Mesothelial cell of epicardium (in vitro differentiated cells): Measurements from ENCODE around the gene THOC2. TPM values are rescaled to one million over a fixed set of nuclear protein-coding genes. Genes with fewer than 3 reads are reported as not detected.
"Not testable (repeated sequence)": the region's sequence is repeated elsewhere in the genome, so short reads cannot be mapped to it uniquely, and the experiment has no call there.

ENCODE experiments used
- DNase-seq, 2 experiments: peaks; one replicate each; pipeline ENCODE4 v3.0.0; 2021; ENCODE audit warnings: low spot score in 2 of 2; ENCODE audit not compliant: unreplicated experiment in 2 of 2
- H3K27ac Mint-ChIP-seq: 2 replicates; pipeline ENCODE4 v1.8.0; 2021; ENCODE audit warnings: mixed read lengths
- H3K27me3 Mint-ChIP-seq: 2 replicates; pipeline ENCODE4 v1.8.0; 2021; ENCODE audit warnings: low read depth, mixed read lengths
- H3K36me3 Mint-ChIP-seq: 2 replicates; pipeline ENCODE4 v1.8.0; 2021; ENCODE audit warnings: mixed read lengths
- H3K4me1 Mint-ChIP-seq: 2 replicates; pipeline ENCODE4 v1.8.0; 2021; ENCODE audit warnings: mixed read lengths
- H3K4me3 Mint-ChIP-seq: 2 replicates; pipeline ENCODE4 v1.8.0; 2021; ENCODE audit warnings: mild to moderate bottlenecking, moderate library complexity, mixed read lengths
- H3K9me3 Mint-ChIP-seq: 2 replicates; pipeline ENCODE4 v1.8.0; 2021; ENCODE audit warnings: mixed read lengths
- total RNA-seq: library from RNA; stranded (reverse); gene quantifications from 3 replicates; pipeline ENCODE4 v1.2.1, GENCODE V29; 2021
- TF ChIP-seq, protein P1 (sequence below): fragments of 200-600 bp; sonication (generic); IDR thresholded peaks from one replicate; pipeline ENCODE4 v1.5.0; 2021; ENCODE audit warnings: antibody characterized with exemption; ENCODE audit not compliant: unreplicated experiment

The THOC2 gene
- total RNA-seq, 1 donor from 2014 or later: 117 TPM

DNA sequence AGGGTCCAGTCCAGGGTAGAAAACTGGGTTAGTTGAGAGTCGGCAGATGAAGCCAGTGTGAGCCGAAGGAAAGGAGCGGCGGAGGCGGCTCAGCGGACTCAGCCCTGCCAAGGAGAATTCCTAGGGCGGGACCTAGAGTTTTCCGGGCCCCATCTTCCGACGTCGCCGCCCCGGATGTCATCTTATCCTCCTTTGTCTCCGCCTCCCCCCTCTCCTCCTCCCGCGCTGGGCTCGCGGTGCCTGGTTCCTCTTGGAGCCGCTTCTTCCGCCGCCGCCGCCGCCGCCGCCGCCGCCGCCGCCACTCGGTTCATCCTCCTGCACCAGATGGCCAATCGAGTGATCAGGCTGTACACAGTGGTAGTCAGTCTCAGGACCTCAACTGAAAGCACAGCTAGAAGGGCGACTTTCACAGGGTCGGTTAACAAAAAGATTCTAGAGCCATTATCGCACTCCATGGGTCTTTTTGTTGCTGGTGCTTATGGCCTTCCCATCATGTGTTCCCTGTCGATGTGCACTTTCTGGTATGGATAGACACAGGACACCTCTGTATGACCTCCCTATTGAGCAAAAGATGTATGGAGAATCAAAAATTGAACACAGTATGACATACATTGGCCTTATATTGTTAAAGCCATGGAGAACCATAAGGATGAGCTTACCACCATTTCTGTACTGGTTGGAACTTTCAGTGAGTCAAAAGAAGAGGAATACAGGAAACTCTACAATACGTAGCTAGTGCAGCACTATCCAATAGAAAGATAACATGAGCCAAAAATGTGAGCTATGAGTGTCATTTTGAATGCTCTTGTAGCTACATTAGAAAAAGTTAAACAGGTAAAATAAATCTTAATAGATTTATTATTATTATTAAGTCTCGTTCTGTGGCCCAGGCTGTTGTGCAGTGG, 32.4 kb upstream of the THOC2 start:
- TF ChIP-seq, protein P1, sequence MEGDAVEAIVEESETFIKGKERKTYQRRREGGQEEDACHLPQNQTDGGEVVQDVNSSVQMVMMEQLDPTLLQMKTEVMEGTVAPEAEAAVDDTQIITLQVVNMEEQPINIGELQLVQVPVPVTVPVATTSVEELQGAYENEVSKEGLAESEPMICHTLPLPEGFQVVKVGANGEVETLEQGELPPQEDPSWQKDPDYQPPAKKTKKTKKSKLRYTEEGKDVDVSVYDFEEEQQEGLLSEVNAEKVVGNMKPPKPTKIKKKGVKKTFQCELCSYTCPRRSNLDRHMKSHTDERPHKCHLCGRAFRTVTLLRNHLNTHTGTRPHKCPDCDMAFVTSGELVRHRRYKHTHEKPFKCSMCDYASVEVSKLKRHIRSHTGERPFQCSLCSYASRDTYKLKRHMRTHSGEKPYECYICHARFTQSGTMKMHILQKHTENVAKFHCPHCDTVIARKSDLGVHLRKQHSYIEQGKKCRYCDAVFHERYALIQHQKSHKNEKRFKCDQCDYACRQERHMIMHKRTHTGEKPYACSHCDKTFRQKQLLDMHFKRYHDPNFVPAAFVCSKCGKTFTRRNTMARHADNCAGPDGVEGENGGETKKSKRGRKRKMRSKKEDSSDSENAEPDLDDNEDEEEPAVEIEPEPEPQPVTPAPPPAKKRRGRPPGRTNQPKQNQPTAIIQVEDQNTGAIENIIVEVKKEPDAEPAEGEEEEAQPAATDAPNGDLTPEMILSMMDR: no peak
- no peaks in the 10 kb centered on the region for H3K36me3 Mint-ChIP-seq
- peak overlapping the region; percentile 84 for H3K27ac Mint-ChIP-seq
- DNase-seq: peak; percentile 56 to 76
- peak overlapping the region; percentile 60 for H3K4me3 Mint-ChIP-seq
- H3K27me3 Mint-ChIP-seq: no peaks in the 10 kb centered on the region
- H3K4me1 Mint-ChIP-seq: peaks cover 6% of the 10 kb centered on the region
- H3K9me3 Mint-ChIP-seq: peaks cover 9% of the 10 kb centered on the region

DNA sequence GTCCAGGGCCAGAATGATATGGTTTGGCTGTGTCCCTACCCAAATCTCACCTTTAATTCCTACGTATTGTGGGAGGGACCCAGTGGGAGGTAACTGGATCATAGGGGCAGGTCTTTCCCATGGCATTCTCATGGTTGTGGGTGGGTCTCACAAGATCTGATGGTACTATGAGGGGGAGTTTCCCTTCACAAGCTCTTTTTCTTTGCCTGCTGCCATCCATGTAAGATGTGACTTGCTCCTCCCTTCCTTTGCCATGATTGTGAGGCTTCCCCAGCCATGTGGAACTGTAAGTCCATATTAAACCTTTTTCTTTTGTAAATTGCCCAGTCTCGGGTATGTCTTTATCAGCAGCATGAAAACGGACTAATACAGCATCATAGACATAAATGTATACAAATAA, 27.0 kb upstream of the THOC2 start:
- not testable (repeated sequence) for H3K27me3 Mint-ChIP-seq, H3K4me3 Mint-ChIP-seq, H3K4me1 Mint-ChIP-seq, H3K36me3 Mint-ChIP-seq, DNase-seq, H3K27ac Mint-ChIP-seq
- peaks cover 35% of the 10 kb centered on the region for H3K9me3 Mint-ChIP-seq

DNA sequence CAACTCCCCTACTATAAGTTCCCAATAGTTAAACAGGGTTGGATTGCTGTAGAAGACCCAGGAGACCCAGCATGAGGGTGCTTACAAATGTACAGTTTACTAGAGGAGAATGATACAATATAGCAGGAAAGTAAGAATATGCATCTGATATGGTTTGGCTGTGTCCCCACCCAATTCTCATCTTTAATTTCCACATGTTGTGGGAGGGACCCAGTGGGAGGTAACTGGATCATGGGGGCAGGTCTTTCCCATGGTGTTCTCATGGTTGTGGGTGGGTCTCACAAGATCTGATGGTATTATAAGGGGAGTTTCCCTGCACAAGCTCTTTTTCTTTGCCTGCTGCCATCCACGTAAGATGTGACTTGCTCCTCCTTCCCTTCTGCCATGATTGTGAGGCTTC, 24.9 kb upstream of the THOC2 start:
- not testable (repeated sequence) for H3K27me3 Mint-ChIP-seq, H3K27ac Mint-ChIP-seq, H3K4me3 Mint-ChIP-seq, H3K36me3 Mint-ChIP-seq, H3K4me1 Mint-ChIP-seq, DNase-seq
- H3K9me3 Mint-ChIP-seq: peaks cover 40% of the 10 kb centered on the region

DNA sequence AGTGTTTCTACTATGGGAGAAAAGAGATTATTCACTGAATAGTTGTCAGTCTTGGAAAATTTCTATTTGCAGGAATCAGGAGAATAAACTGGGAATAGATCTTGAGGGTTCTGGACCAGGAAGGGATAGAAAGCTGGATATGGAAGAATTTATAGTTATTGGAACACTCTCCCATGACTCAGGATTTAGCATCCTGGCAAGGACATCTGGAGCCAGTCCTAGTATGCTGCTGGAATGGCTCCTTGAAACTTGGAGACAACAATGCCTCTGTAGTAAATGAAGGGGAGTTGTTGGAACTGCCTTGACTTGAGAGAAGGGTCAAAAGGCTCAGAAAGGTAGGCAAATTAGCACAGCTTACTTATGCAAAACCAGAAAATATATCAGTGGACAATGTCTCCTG, 23.5 kb upstream of the THOC2 start:
- Mint-ChIP-seq H3K4me3 (no peak overlapping the region), H3K27me3 (no peaks in the 10 kb centered on the region), H3K27ac (no peak overlapping the region), H3K4me1 (no peaks in the 10 kb centered on the region), H3K9me3 (peaks cover 39% of the 10 kb centered on the region), H3K36me3 (peaks cover 2% of the 10 kb centered on the region)
- TF ChIP-seq, protein P1: no peak
- DNase-seq: no peak

DNA sequence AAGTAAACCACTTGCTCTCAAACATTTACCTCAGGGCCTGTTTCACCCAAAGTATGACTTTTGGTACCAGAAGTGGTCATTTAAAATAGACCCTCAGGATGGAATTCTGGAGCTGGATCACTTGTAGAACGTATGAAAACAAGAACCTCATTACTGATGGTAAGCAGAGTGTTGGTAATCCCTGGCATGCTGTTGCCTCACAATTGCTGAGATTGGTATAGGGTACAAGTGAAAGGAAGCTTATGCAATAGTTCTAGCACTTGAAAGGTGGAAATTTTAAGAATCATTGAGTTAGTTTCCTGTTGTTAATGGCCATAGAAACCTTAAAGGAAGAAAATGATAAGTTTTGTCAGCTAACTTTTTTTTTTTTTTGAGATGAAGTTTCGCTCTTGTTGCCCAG, 22.3 kb upstream of the THOC2 start:
- Mint-ChIP-seq H3K4me1 (no peaks in the 10 kb centered on the region), H3K9me3 (peaks cover 42% of the 10 kb centered on the region), H3K4me3 (no peak overlapping the region), H3K27me3 (no peaks in the 10 kb centered on the region), H3K36me3 (peaks cover 2% of the 10 kb centered on the region), H3K27ac (no peak overlapping the region)
- no peak for DNase-seq
- TF ChIP-seq, protein P1: no peak

DNA sequence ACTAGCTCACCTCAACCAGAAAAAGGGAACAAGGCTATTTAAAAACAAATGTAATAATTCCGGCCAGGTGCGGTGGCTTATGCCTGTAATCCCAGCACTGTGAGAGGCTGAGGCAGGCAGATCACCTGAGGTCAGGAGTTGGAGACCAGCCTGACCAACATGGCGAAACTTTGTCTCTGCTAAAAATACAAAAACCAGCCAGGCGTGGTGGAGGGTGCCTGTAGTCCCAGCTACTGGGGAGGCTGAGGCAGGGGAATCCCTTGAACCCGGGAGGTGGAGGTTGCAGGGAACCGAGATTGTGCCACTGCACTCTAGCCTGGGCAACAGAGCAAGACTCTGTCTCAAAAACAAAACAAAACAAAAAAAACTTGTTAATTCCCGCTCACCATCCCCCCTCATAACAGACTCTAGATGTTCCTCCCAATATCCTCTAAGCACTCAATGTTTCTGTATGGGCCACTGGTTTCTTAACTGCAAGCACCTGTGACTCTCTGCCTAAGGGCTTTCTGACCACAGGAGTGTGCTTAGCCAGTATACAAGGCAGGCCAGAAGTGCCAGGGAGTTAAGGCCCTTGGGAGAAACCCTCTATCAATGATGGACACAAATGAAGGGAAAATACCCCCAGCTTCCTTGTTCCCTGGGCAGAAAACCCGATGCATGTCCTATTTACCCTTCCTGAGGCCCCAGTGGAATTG, 21.0 kb upstream of the THOC2 start:
- Mint-ChIP-seq H3K27ac (no peak overlapping the region), H3K9me3 (peaks cover 35% of the 10 kb centered on the region), H3K27me3 (no peaks in the 10 kb centered on the region), H3K4me3 (no peak overlapping the region), H3K36me3 (peaks cover 2% of the 10 kb centered on the region), H3K4me1 (peaks cover 5% of the 10 kb centered on the region)
- TF ChIP-seq, protein P1: no peak
- DNase-seq: no peak
